Memory B cell (primary cell): ENCODE data around the gene BFSP2.

Experiments
- ATAC-seq: fragments of 150-1000 bp; cut with Tn5 transposase; 2 replicates; pipeline ENCODE4 v1.10.0; 2021; ENCODE audit warnings: low read depth, mild to moderate bottlenecking, moderate library complexity
- DNase-seq, 2 donors: peaks; one replicate each; pipeline ENCODE4 v3.0.0; 2022; ENCODE audit warnings: low spot score in 2 of 2
- H3K27ac Mint-ChIP-seq: one replicate; pipeline ENCODE4 v1.8.0; 2022; ENCODE audit warnings: mild to moderate bottlenecking, moderate library complexity, mixed read lengths
- H3K27me3 Mint-ChIP-seq: one replicate; pipeline ENCODE4 v1.8.0; 2022; ENCODE audit warnings: mixed read lengths
- H3K36me3 Mint-ChIP-seq: one replicate; pipeline ENCODE4 v1.8.0; 2022; ENCODE audit warnings: mild to moderate bottlenecking, mixed read lengths
- H3K4me1 Mint-ChIP-seq: one replicate; pipeline ENCODE4 v1.8.0; 2022; ENCODE audit warnings: mixed read lengths
- H3K4me3 Mint-ChIP-seq: one replicate; pipeline ENCODE4 v1.8.0; 2022; ENCODE audit warnings: mild to moderate bottlenecking, moderate library complexity, mixed read lengths
- H3K9me3 Mint-ChIP-seq: one replicate; pipeline ENCODE4 v1.8.0; 2022; ENCODE audit warnings: mixed read lengths

The BFSP2 gene

DNA sequence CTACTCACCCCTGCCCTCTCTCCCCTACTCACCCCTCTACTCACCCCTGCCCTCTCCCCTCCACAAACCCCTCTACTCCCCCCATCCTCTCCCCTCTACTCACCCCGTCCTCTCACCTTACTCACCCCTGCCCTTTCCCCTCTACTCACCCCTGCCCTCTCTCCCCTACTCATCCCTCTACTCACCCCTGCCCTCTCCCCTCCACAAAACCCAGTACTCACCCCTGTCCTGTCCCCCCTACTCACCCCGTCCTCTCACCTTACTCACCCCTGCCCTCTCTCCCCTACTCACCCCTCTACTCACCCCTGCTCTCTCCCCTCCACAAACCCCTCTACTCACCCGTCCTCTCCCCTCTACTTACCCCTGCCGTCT lies 14.2 kb downstream of the BFSP2 start:
- H3K4me1 Mint-ChIP-seq = peaks cover 24% of the 10 kb centered on the region
- H3K27me3 Mint-ChIP-seq = peaks cover 19% of the 10 kb centered on the region
- ATAC-seq (no peak), DNase-seq (no peak)
- H3K36me3 Mint-ChIP-seq = no peaks in the 10 kb centered on the region
- no peak overlapping the region for H3K27ac Mint-ChIP-seq
- H3K4me3 Mint-ChIP-seq = no peak overlapping the region
- H3K9me3 Mint-ChIP-seq = no peaks in the 10 kb centered on the region

- H3K27ac Mint-ChIP-seq = no peak overlapping the region
- peaks cover 23% of the 10 kb centered on the region for H3K4me1 Mint-ChIP-seq
- no peaks in the 10 kb centered on the region for H3K36me3 Mint-ChIP-seq
- no peak for DNase-seq
- no peak overlapping the region for H3K4me3 Mint-ChIP-seq
- H3K27me3 Mint-ChIP-seq = peaks cover 17% of the 10 kb centered on the region
- H3K9me3 Mint-ChIP-seq = no peaks in the 10 kb centered on the region
- no peak for ATAC-seq
These were observed 18.5 kb downstream of the BFSP2 start for GRCh38 chr3:133418361-133418760.

- H3K27ac Mint-ChIP-seq = no peak overlapping the region
- ATAC-seq = no peak
These were observed 19.5 kb downstream of the BFSP2 start for GRCh38 chr3:133419151-133419909.

DNA sequence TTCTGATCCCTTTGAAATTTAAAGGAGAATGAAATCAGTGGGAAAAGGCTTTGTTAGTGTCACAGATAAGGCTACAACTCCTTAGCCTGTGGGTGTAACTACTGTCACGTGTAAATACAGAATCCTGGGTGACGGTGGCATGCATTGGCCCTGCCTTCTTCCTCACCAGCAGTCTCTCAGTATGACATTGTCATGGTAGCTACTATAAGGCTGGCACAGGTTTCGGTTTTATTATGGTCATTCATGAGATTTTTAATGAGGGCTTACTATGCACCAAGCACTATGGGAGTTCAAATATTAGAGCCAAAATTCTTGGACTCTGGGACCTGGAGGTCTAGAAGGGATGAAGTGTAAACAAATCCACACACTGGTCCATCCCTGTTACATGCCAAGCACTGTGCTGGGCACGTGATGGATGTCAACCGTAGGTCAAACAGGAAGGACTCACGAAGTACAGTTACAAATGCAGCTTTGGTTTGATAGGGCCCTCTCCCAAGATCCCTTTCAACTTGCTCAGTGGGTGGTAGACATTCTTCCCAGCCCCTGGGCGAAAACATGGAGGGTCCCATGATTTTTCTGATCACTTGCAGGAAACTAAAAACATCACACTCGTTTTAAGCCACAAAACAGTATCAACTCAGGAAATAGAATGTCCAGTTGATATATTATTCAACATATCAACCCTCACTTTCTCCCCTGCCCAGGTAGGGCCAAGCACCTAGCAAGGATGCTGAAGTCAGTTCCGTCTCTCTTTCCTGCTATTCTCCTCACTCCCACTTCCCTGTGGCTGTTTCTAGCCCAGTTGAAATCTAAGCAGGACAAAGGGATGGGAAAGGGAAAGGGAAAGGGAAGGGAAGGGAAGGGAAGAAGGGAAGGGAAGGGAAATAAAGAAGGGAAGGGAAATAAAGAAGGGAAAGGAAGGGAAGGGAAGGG lies 25.3 kb downstream of the BFSP2 start:
- Mint-ChIP-seq H3K4me3 (peak overlapping the region; percentile 5), H3K4me1 (peaks cover 17% of the 10 kb centered on the region), H3K9me3 (no peaks in the 10 kb centered on the region), H3K27me3 (peaks cover 2% of the 10 kb centered on the region), H3K27ac (peak overlapping the region; percentile 98), H3K36me3 (no peaks in the 10 kb centered on the region)
- ATAC-seq = peak; percentile 68
- DNase-seq = peak; percentile 41 to 58

More at GRCh38 chr3:133419151-133419909, 19.5 kb downstream of the BFSP2 start:
- no peak for DNase-seq
- no peak overlapping the region for H3K4me3 Mint-ChIP-seq
- peaks cover 20% of the 10 kb centered on the region for H3K4me1 Mint-ChIP-seq
- H3K27me3 Mint-ChIP-seq = peaks cover 17% of the 10 kb centered on the region
- no peaks in the 10 kb centered on the region for H3K9me3 Mint-ChIP-seq
- H3K36me3 Mint-ChIP-seq = no peaks in the 10 kb centered on the region

DNA sequence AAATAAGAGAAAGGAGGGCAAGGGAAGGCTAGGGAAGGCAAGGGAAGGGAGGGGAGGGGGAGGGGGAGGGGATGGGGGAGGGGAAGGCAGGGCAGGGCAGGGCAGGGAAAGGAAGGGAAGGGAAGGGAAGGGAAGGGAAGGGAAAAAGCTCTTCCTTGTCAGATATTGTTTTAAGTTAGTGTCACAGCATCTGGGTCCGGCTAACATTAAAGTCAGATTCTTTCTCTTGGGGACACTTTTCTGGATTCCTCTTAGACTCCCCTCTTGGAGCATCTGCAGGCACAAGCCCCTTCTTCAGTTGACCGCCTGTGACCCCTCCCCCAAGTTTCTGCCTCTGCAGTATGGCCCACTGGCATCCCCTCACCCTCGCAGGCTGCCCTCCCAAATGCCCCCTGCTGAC lies 26.0 kb downstream of the BFSP2 start:
- DNase-seq = no peak
- H3K27me3 Mint-ChIP-seq = peaks cover 2% of the 10 kb centered on the region
- peak overlapping the region; percentile 98 for H3K27ac Mint-ChIP-seq
- peaks cover 17% of the 10 kb centered on the region for H3K4me1 Mint-ChIP-seq
- ATAC-seq = no peak
- H3K9me3 Mint-ChIP-seq = no peaks in the 10 kb centered on the region
- no peaks in the 10 kb centered on the region for H3K36me3 Mint-ChIP-seq
- H3K4me3 Mint-ChIP-seq = no peak overlapping the region

DNA sequence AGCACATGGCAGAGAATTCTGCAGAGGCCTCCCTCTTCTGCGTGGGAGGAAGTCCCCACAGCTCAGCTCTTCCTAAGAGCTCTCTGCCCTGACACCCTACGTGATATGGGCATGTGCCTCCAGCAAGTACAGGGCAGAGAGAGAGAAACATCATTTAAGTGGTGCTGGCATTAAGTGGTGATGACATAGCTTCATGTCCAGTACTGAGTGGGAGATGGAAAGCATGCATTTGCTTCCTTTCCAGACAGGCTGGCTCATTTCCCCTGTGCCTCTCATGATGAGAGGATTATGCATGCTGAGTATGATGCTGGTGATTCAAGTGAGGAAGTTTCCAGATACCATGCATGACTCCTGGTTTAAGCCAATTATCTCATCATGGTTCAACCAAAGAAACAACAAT lies 26.9 kb downstream of the BFSP2 start:
- no peaks in the 10 kb centered on the region for H3K36me3 Mint-ChIP-seq
- H3K9me3 Mint-ChIP-seq = no peaks in the 10 kb centered on the region
- H3K4me3 Mint-ChIP-seq = no peak overlapping the region
- ATAC-seq (no peak), DNase-seq (no peak)
- peaks cover 2% of the 10 kb centered on the region for H3K27me3 Mint-ChIP-seq
- H3K4me1 Mint-ChIP-seq = peaks cover 17% of the 10 kb centered on the region
- H3K27ac Mint-ChIP-seq = no peak overlapping the region

DNA sequence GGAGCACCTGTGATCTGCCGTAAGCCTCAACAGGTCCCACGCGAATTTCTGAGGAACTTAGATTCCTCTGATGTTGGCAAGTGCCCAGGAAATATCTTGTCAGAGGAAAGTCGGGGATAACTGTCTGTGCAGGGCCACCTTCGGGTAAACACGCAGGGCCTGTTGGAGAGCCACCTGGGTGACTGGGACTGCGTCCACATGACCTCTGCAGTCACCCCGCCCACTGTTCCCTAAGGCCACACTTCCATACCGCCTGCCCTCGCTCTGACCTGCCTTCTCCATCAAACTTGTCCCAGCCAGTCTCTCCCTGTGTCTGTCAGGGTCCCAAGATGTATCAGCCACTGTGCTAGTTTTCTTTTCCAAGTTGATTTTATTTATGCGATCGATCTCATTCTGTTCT lies 28.7 kb downstream of the BFSP2 start:
- H3K4me1 Mint-ChIP-seq = peaks cover 15% of the 10 kb centered on the region

DNA sequence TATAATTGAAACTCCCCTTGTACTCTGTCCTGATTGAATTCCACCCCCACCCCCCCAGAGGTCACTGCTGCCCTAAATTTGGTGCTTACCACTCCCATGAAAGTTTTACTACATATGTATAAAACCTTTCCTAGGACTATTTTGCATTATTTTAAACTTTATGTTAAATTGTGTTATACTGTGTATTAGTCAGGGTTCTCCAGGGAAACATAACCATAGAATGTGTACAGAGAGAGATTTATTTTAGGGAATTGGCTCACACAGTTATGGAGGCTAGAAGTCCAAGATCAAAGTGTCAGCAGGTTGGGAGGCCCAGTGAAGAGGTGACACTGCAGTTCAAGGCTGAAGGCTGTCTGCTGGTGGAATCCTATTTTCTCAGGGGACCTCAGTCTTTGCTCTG lies 29.2 kb downstream of the BFSP2 start:
- H3K4me1 Mint-ChIP-seq = peaks cover 13% of the 10 kb centered on the region
- H3K27me3 Mint-ChIP-seq = no peaks in the 10 kb centered on the region
- no peaks in the 10 kb centered on the region for H3K9me3 Mint-ChIP-seq
- H3K4me3 Mint-ChIP-seq = no peak overlapping the region
- DNase-seq (no peak), ATAC-seq (no peak)
- H3K36me3 Mint-ChIP-seq = no peaks in the 10 kb centered on the region
- no peak overlapping the region for H3K27ac Mint-ChIP-seq

More for the DNA sequence above, 28.7 kb downstream of the BFSP2 start:
- no peaks in the 10 kb centered on the region for H3K9me3 Mint-ChIP-seq
- no peak overlapping the region for H3K27ac Mint-ChIP-seq
- ATAC-seq (no peak), DNase-seq (no peak)
- no peaks in the 10 kb centered on the region for H3K27me3 Mint-ChIP-seq
- H3K4me3 Mint-ChIP-seq = no peak overlapping the region
- no peaks in the 10 kb centered on the region for H3K36me3 Mint-ChIP-seq

GRCh38 chr3:133439563-133439962 lies 39.7 kb downstream of the BFSP2 start:
- no peak for DNase-seq
- ATAC-seq = no peak
- H3K27ac Mint-ChIP-seq = no peak overlapping the region
- peaks cover 8% of the 10 kb centered on the region for H3K36me3 Mint-ChIP-seq
- H3K9me3 Mint-ChIP-seq = peaks cover 7% of the 10 kb centered on the region
- peaks cover 34% of the 10 kb centered on the region for H3K4me1 Mint-ChIP-seq
- no peak overlapping the region for H3K4me3 Mint-ChIP-seq
- H3K27me3 Mint-ChIP-seq = no peaks in the 10 kb centered on the region

DNA sequence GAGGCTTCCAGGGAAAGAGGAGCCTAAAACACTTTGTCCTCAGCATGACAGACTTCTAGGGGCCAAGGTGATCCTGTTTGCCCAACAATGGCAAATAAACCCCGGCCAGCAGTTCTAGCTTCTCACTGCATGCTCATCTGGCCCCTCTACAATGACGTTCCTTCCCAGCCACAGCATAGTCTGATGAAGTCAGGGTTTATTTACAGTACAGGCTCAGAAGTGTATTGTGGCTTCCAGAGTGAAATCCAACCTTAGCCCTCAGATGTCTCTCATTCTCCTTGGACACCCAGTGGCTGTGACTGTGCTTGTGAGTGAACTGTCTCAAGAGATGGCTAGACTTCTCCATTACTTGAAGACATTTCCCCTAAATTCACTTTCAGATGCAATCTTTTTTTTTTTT lies 40.8 kb downstream of the BFSP2 start:
- peaks cover 7% of the 10 kb centered on the region for H3K9me3 Mint-ChIP-seq
- H3K4me3 Mint-ChIP-seq = no peak overlapping the region
- peaks cover 8% of the 10 kb centered on the region for H3K36me3 Mint-ChIP-seq
- ATAC-seq = no peak
- no peak overlapping the region for H3K27ac Mint-ChIP-seq
- peaks cover 42% of the 10 kb centered on the region for H3K4me1 Mint-ChIP-seq
- H3K27me3 Mint-ChIP-seq = no peaks in the 10 kb centered on the region
- no peak for DNase-seq

GRCh38 chr3:133441867-133442270 lies 42.0 kb downstream of the BFSP2 start:
- peak; percentile 66 for ATAC-seq
- no peaks in the 10 kb centered on the region for H3K27me3 Mint-ChIP-seq
- H3K36me3 Mint-ChIP-seq = peaks cover 8% of the 10 kb centered on the region
- DNase-seq = no peak
- peak overlapping the region; percentile 74 for H3K4me3 Mint-ChIP-seq
- H3K4me1 Mint-ChIP-seq = peaks cover 42% of the 10 kb centered on the region
- H3K27ac Mint-ChIP-seq = peak overlapping the region; percentile 85
- peaks cover 7% of the 10 kb centered on the region for H3K9me3 Mint-ChIP-seq

- no peak overlapping the region for H3K4me3 Mint-ChIP-seq
- peaks cover 8% of the 10 kb centered on the region for H3K36me3 Mint-ChIP-seq
- DNase-seq (no peak), ATAC-seq (no peak)
- peaks cover 45% of the 10 kb centered on the region for H3K4me1 Mint-ChIP-seq
- peaks cover 7% of the 10 kb centered on the region for H3K9me3 Mint-ChIP-seq
- H3K27me3 Mint-ChIP-seq = no peaks in the 10 kb centered on the region
- H3K27ac Mint-ChIP-seq = no peak overlapping the region
These were observed 42.7 kb downstream of the BFSP2 start for GRCh38 chr3:133442518-133442917.

DNA sequence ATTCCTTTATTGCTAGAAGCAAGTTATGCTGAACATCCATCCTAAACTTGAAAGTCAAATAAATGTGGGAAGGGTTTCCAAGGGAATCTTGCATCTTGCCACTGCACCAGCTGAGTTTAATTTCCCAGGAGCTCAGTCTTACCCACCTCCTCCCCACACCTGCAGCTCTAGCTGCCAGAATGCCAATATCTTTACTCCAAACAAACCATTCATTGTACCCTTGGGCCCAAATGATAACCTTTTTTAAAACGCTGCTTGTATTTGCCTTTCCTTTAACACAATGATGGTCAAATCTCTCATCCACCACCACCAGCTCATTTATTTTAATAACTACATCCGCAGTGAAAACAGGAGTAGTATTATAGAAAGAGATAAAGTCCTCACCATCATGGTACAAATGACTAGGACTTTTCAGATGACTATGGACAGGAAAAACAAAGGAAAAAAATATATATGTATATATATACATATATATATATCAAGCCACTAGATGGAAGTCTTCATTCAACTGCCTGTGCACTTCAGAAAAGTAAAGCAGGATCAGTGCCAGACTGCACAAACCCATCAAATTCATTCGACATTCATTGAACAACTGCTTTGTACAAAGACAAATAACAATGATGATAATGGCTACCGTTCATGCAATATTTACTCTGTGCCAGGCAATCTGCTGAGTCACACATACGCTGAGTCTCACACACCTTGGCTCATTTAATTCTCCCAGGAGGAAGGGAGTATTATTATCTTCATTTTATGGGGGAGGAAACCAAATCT lies 44.0 kb downstream of the BFSP2 start:
- H3K27ac Mint-ChIP-seq = no peak overlapping the region
- DNase-seq (no peak), ATAC-seq (no peak)
- H3K9me3 Mint-ChIP-seq = peaks cover 7% of the 10 kb centered on the region
- H3K4me3 Mint-ChIP-seq = no peak overlapping the region
- H3K4me1 Mint-ChIP-seq = peaks cover 50% of the 10 kb centered on the region
- no peaks in the 10 kb centered on the region for H3K27me3 Mint-ChIP-seq
- peaks cover 8% of the 10 kb centered on the region for H3K36me3 Mint-ChIP-seq

GRCh38 chr3:133444423-133444774 lies 44.5 kb downstream of the BFSP2 start:
- no peaks in the 10 kb centered on the region for H3K27me3 Mint-ChIP-seq
- ATAC-seq (no peak), DNase-seq (no peak)
- H3K4me3 Mint-ChIP-seq = no peak overlapping the region
- peaks cover 4% of the 10 kb centered on the region for H3K9me3 Mint-ChIP-seq
- peaks cover 5% of the 10 kb centered on the region for H3K36me3 Mint-ChIP-seq
- no peak overlapping the region for H3K27ac Mint-ChIP-seq
- H3K4me1 Mint-ChIP-seq = peaks cover 56% of the 10 kb centered on the region
